Hypothalamus (tissue), 51 donors: ENCODE results near the gene PSG2.
A peak's percentile ranks its signal among the peaks of the same experiment; 100 is the strongest.
"Not testable (repeated sequence)": the region's sequence is repeated elsewhere in the genome, so short reads cannot be mapped to it uniquely, and the experiment has no call there.

ENCODE experiments used
- DNase-seq, 51 donors: peaks; one replicate each; lab custom pipeline; 2025; lab: John Stamatoyannopoulos, UW

The PSG2 gene

GRCh38 chr19:43082601-43083000 lies at the start of gene PSG2:
TSS of gene PSG2 (minus strand) at chr19:43082701. CDS start at chr19:43082569, 132 bp downstream.
- DNase-seq = not testable (repeated sequence)

GRCh38 chr19:43131281-43131842 lies 48.9 kb upstream of the PSG2 start:
- DNase-seq = not testable (repeated sequence)

- DNase-seq = not testable (repeated sequence)
These were observed 46.7 kb upstream of the PSG2 start for GRCh38 chr19:43129197-43129596.

- DNase-seq = not testable (repeated sequence)
These were observed 44.8 kb upstream of the PSG2 start for GRCh38 chr19:43127336-43127735.

GRCh38 chr19:43126720-43127119 lies 44.2 kb upstream of the PSG2 start:
- DNase-seq = no peak

- DNase-seq = no peak
These were observed 41.9 kb upstream of the PSG2 start for GRCh38 chr19:43124360-43124759.

GRCh38 chr19:43120433-43121026 lies 38.0 kb upstream of the PSG2 start:
- not testable (repeated sequence) for DNase-seq

GRCh38 chr19:43119526-43119925 lies 37.0 kb upstream of the PSG2 start:
- DNase-seq = not testable (repeated sequence)

GRCh38 chr19:43116421-43116820 lies 33.9 kb upstream of the PSG2 start:
- DNase-seq = not testable (repeated sequence)

- not testable (repeated sequence) for DNase-seq
These were observed 33.0 kb upstream of the PSG2 start for GRCh38 chr19:43115548-43115947.

GRCh38 chr19:43115064-43115463 lies 32.6 kb upstream of the PSG2 start:
- not testable (repeated sequence) for DNase-seq

- not testable (repeated sequence) for DNase-seq
These were observed 32.1 kb upstream of the PSG2 start for GRCh38 chr19:43114626-43115025.

GRCh38 chr19:43107401-43107800 lies 24.9 kb upstream of the PSG2 start:
- DNase-seq = not testable (repeated sequence)

- no peak for DNase-seq
These were observed 23.0 kb upstream of the PSG2 start for GRCh38 chr19:43105496-43105895.

- DNase-seq = not testable (repeated sequence)
These were observed 21.8 kb upstream of the PSG2 start for GRCh38 chr19:43104215-43104850.

GRCh38 chr19:43101950-43102349 lies 19.4 kb upstream of the PSG2 start:
- no peak for DNase-seq

GRCh38 chr19:43098416-43098815 lies 15.9 kb upstream of the PSG2 start:
- not testable (repeated sequence) for DNase-seq

- DNase-seq = peak in 29 of 51 donors; percentile 0 to 69 (median 15)
These were observed 5.3 kb upstream of the PSG2 start for GRCh38 chr19:43087702-43088340.

- not testable (repeated sequence) for DNase-seq
These were observed 3.5 kb upstream of the PSG2 start for GRCh38 chr19:43085796-43086530.

GRCh38 chr19:43084196-43084832 lies 1.8 kb upstream of the PSG2 start:
- peak in 7 of 51 donors; percentile 1 to 27 (median 4) for DNase-seq
